HepG2 (cell line): ENCODE data around the gene AGK.

ENCODE experiments used
- POLR2A ChIP-seq, 2 experiments: IDR thresholded peaks; 2 replicates each; pipeline ENCODE4 v1.6.1; 2011; ENCODE audit warnings: low read depth in 2 of 2, low read length in 2 of 2, mild to moderate bottlenecking in 1 of 2, moderate library complexity in 1 of 2; ENCODE audit not compliant: insufficient read depth in 1 of 2
- STAG1 ChIP-seq: sonication (generic); formaldehyde crosslinking; IDR thresholded peaks from 2 replicates; pipeline ENCODE4 v1.4.0; 2020; ENCODE audit warnings: missing genetic modification reagents
- ZKSCAN8 ChIP-seq: IDR thresholded peaks from 2 replicates; pipeline ENCODE4 v1.6.1; 2016; ENCODE audit warnings: borderline replicate concordance, missing genetic modification reagents, missing compliant biosample characterization
- ZNF567 ChIP-seq: sonication (generic); formaldehyde crosslinking; IDR thresholded peaks from 2 replicates; pipeline ENCODE4 v1.8.1; 2023; ENCODE audit warnings: mild to moderate bottlenecking, missing genetic modification reagents, borderline replicate concordance
- TF ChIP-seq, protein P1 (sequence below): sonication (generic); formaldehyde crosslinking; IDR thresholded peaks from 2 replicates; pipeline ENCODE4 v1.4.0; 2020; ENCODE audit warnings: missing genetic modification reagents

DNA sequence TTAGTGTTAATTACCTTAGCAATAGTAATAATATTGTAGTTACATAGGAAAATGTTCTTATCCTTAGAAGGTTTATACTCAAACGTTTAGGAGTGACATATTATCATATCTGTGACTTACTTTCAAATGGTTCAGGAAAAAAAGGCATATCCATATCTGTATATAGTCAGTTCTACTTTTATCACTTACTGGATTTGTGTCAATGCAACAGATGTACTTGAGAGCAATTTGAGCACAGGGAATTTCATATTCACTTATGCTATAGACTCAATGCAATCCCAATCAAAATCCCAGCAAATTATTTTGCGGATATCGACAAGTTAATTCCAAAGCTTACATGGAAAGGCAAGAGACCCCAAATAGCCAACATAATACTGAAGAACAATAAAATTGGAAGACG, 140.8 kb downstream of the AGK start:
- no peak for TF ChIP-seq ZKSCAN8 (CRISPR knock-in tag)
- no peak for TF ChIP-seq POLR2A (IDR thresholded peaks at IDR 0.05; ENCODE audit: insufficient read depth in 1 of 2, low read depth in 2 of 2, low read length in 2 of 2)
- TF ChIP-seq STAG1 (CRISPR knock-in tag): no peak
- TF ChIP-seq, protein P1, sequence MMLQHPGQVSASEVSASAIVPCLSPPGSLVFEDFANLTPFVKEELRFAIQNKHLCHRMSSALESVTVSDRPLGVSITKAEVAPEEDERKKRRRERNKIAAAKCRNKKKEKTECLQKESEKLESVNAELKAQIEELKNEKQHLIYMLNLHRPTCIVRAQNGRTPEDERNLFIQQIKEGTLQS (CRISPR knock-in tag): no peak
- TF ChIP-seq ZNF567 (CRISPR knock-in tag): no peak
